Measurements from ENCODE around the gene INO80C. TPM values are rescaled to one million over a fixed set of nuclear protein-coding genes. Genes with fewer than 3 reads are reported as not detected.

The INO80C gene
- total RNA-seq, 1 experiment from 2014 or later = 42.3 TPM

DNA sequence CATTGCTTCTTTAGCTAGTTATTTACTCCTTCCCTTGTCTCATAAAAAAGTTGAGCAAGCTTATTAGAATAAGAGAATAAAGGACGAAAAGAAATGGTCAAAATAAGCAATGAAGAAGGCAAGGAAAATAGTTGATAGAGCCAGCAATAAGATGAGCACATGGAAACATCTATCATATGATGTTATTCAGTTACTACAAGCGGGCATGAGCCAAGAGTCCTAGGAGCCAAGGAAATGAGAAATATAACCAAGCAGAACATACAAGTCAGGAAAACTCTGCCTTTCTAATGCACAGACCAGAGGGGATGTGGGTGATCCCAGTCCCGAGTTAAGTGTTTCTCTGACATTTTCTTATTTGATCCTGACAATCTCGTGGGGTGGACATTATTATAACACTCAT, 33.9 kb downstream of the INO80C start:
- ATAC-seq (no peak), DNase-seq (ENCODE audit: low spot score) (no peak)
- Mint-ChIP-seq H3K4me1 (peaks cover 16% of the 10 kb centered on the region), H3K4me3 (no peak overlapping the region), H3K27ac (no peak overlapping the region), H3K27me3 (ENCODE audit: low read depth) (no peaks in the 10 kb centered on the region), H3K9me3 (no peaks in the 10 kb centered on the region), H3K36me3 (peaks cover 8% of the 10 kb centered on the region)
- ChIA-PET CTCF (no interaction called here), POLR2A (no interaction called here)
- TF ChIP-seq SP1 (CRISPR knock-in tag; conservative IDR thresholded peaks at IDR 0.05) = no peak
- TF ChIP-seq ATF1 (CRISPR knock-in tag; IDR thresholded peaks at IDR 0.05) = no peak
- TF ChIP-seq, protein P1, sequence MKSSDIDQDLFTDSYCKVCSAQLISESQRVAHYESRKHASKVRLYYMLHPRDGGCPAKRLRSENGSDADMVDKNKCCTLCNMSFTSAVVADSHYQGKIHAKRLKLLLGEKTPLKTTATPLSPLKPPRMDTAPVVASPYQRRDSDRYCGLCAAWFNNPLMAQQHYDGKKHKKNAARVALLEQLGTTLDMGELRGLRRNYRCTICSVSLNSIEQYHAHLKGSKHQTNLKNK (CRISPR knock-in tag; IDR thresholded peaks at IDR 0.05) = no peak
- TF ChIP-seq, protein P2, sequence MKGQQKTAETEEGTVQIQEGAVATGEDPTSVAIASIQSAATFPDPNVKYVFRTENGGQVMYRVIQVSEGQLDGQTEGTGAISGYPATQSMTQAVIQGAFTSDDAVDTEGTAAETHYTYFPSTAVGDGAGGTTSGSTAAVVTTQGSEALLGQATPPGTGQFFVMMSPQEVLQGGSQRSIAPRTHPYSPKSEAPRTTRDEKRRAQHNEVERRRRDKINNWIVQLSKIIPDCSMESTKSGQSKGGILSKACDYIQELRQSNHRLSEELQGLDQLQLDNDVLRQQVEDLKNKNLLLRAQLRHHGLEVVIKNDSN (CRISPR knock-in tag; IDR thresholded peaks at IDR 0.05) = no peak
- TF ChIP-seq SMAD3 (CRISPR knock-in tag; IDR thresholded peaks at IDR 0.05; ENCODE audit: borderline replicate concordance) = no peak
- TF ChIP-seq TEAD1 (CRISPR knock-in tag; IDR thresholded peaks at IDR 0.05) = no peak
- TF ChIP-seq, protein P3, sequence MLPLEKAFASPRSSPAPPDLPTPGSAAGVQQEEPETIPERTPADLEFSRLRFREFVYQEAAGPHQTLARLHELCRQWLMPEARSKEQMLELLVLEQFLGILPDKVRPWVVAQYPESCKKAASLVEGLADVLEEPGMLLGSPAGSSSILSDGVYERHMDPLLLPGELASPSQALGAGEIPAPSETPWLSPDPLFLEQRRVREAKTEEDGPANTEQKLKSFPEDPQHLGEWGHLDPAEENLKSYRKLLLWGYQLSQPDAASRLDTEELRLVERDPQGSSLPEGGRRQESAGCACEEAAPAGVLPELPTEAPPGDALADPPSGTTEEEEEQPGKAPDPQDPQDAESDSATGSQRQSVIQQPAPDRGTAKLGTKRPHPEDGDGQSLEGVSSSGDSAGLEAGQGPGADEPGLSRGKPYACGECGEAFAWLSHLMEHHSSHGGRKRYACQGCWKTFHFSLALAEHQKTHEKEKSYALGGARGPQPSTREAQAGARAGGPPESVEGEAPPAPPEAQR (CRISPR knock-in tag; IDR thresholded peaks at IDR 0.05) = no peak
- no peak for TF ChIP-seq TCF7 (CRISPR knock-in tag; IDR thresholded peaks at IDR 0.05; ENCODE audit: low read depth)
- no peak for TF ChIP-seq MYBL2 (CRISPR knock-in tag; IDR thresholded peaks at IDR 0.05)
- no peak for TF ChIP-seq CREM (CRISPR knock-in tag; IDR thresholded peaks at IDR 0.05)
- TF ChIP-seq ZNF138 (CRISPR knock-in tag; conservative IDR thresholded peaks at IDR 0.05) = no peak
- TF ChIP-seq PRRX2 (CRISPR knock-in tag; IDR thresholded peaks at IDR 0.05) = no peak
- TF ChIP-seq EMX1 (CRISPR knock-in tag; IDR thresholded peaks at IDR 0.05) = no peak
- TF ChIP-seq SOX15 (CRISPR knock-in tag; IDR thresholded peaks at IDR 0.05) = no peak
- no peak for TF ChIP-seq ZNF532 (CRISPR knock-in tag; IDR thresholded peaks at IDR 0.05; ENCODE audit: borderline replicate concordance)

DNA sequence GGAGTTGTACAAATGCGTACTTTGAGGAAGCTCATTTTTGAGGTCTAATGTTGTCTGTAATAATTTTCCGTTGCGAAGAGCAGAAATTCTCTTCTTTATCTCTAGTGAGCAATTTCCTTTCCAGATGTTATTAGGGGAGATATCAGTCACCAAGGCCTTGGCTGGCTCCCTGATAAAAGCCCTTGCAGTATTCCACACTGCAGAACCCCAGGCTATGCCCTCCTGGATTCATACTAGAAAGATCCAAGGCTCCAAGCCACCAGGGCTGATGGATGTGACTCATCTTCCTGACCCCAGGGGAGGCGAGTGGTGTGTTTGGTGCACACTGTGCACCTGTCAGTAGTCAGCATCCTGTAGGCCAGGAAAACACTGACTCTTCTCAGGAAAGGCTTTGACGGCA, 34.7 kb downstream of the INO80C start:
- Mint-ChIP-seq H3K4me3 (no peak overlapping the region), H3K9me3 (no peaks in the 10 kb centered on the region), H3K36me3 (peaks cover 3% of the 10 kb centered on the region), H3K27me3 (ENCODE audit: low read depth) (no peaks in the 10 kb centered on the region), H3K27ac (peak overlapping the region; percentile 48; the same call in 1 of the 2 replicates), H3K4me1 (peaks cover 24% of the 10 kb centered on the region)
- ChIA-PET POLR2A (no interaction called here), CTCF (no interaction called here)
- ATAC-seq (no peak), DNase-seq (ENCODE audit: low spot score) (no peak)
- TF ChIP-seq ZNF121 (CRISPR knock-in tag; IDR thresholded peaks at IDR 0.05) (no peak), CREB1 (CRISPR knock-in tag; IDR thresholded peaks at IDR 0.05) (no peak), ESRRA (CRISPR knock-in tag; IDR thresholded peaks at IDR 0.05; ENCODE audit: borderline replicate concordance) (no peak), NR2C2 (CRISPR knock-in tag; IDR thresholded peaks at IDR 0.05) (no peak), TEAD4 (CRISPR knock-in tag; IDR thresholded peaks at IDR 0.05) (no peak), GTF2I (CRISPR knock-in tag; conservative IDR thresholded peaks at IDR 0.05) (no peak)
- TF ChIP-seq, protein P4, sequence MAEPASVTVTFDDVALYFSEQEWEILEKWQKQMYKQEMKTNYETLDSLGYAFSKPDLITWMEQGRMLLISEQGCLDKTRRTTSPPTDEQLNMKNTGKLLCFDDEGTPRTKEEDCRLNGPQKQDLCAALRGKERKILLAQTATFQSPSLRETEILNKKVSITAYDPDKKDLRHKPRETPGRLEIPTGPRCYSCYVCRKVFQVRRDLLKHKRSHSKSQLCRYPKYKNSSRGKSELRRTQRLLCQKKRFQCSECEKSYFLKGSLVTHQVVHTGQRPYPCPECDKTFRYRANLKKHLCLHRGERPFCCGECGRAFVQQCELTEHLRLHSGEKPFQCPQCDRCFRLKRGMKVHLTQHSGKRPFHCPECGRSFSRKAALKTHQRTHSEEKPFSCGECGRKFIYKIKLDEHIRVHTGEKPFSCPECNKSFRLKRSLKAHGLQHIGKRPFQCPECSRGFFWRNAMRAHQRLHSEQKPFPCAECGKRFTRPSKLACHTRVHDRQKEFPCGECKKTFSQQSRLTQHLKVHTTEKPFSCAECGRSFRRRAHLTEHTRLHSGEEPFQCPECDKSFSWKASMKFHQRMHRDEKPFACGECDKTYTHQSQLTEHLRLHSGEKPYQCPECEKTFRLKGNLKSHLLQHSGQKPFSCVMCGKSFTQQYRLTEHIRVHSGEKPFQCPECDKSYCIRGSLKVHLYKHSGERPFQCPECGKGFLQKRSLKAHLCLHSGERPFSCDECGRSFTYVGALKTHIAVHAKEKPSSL (CRISPR knock-in tag; conservative IDR thresholded peaks at IDR 0.05) = no peak

Measured in WTC11 (cell line).